Keratinocyte (primary cell): ENCODE measurements around the gene GSTCD.
"Not testable (repeated sequence)": the region's sequence is repeated elsewhere in the genome, so short reads cannot be mapped to it uniquely, and the experiment has no call there.

Experiments
- EZH2 ChIP-seq: IDR thresholded peaks from one replicate; pipeline ENCODE4 v1.6.1; 2012; ENCODE audit warnings: inconsistent platforms, mild to moderate bottlenecking, low read length, moderate library complexity
- TF ChIP-seq, protein P1 (sequence below), 3 experiments: IDR thresholded peaks in 1 of 3; conservative IDR thresholded peaks in 1 of 3; optimal IDR thresholded peaks in 1 of 3; 2 replicates in 2 of 3; 3 replicates in 1 of 3; pipeline versions ENCODE3 to v1.5.1; 2011; ENCODE audit warnings: low read length in 3 of 3, mild to moderate bottlenecking in 3 of 3, moderate library complexity in 2 of 3, control low read depth in 1 of 3, inconsistent platforms in 1 of 3; ENCODE audit not compliant: insufficient read depth in 2 of 3; ENCODE audit errors: extremely low read depth in 1 of 3

- TF ChIP-seq, protein P1, sequence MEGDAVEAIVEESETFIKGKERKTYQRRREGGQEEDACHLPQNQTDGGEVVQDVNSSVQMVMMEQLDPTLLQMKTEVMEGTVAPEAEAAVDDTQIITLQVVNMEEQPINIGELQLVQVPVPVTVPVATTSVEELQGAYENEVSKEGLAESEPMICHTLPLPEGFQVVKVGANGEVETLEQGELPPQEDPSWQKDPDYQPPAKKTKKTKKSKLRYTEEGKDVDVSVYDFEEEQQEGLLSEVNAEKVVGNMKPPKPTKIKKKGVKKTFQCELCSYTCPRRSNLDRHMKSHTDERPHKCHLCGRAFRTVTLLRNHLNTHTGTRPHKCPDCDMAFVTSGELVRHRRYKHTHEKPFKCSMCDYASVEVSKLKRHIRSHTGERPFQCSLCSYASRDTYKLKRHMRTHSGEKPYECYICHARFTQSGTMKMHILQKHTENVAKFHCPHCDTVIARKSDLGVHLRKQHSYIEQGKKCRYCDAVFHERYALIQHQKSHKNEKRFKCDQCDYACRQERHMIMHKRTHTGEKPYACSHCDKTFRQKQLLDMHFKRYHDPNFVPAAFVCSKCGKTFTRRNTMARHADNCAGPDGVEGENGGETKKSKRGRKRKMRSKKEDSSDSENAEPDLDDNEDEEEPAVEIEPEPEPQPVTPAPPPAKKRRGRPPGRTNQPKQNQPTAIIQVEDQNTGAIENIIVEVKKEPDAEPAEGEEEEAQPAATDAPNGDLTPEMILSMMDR (optimal IDR thresholded peaks at IDR 0.05 in 1 of 3, IDR thresholded peaks at IDR 0.05 in 1 of 3, conservative IDR thresholded peaks at IDR 0.05 in 1 of 3; ENCODE audit: extremely low read depth in 1 of 3, insufficient read depth in 2 of 3, low read length in 3 of 3), result not testable (repeated sequence)
- TF ChIP-seq EZH2, result not testable (repeated sequence)
These were observed 63.5 kb downstream of the GSTCD start for GRCh38 chr4:105772065-105772464.
